ENCODE measurements around the gene DUSP28. TPM values are rescaled to one million over a fixed set of nuclear protein-coding genes. Genes with fewer than 3 reads are reported as not detected.

DUSP28 gene
- total and polyA plus RNA-seq, 5 donors: 9.6 to 14.9 (median 11.1) TPM

- H3K4me3 ChIP-seq (ENCODE audit: low read length): no peak overlapping the region
- ATAC-seq (no peak), DNase-seq (peak in 1 of 3 donors; percentile 8)
- peaks cover 6% of the 10 kb centered on the region for H3K4me1 ChIP-seq (ENCODE audit: control insufficient read depth, insufficient read depth, low read length)
- intact Hi-C loops (cut with DNase I): no loop called here
- H3K27me3 ChIP-seq (ENCODE audit: control insufficient read depth, insufficient read depth): no peaks in the 10 kb centered on the region
- H3K27ac ChIP-seq (ENCODE audit: low read length): no peak overlapping the region
- 83% methylated on average over 6 of the region's 6 CpGs for WGBS
- no peaks in the 10 kb centered on the region for H3K9me3 ChIP-seq (ENCODE audit: control insufficient read depth, low read length)
Measured at GRCh38 chr2:240591226-240591625, 31.1 kb downstream of the DUSP28 start.

GRCh38 chr2:240591784-240592183, 31.6 kb downstream of the DUSP28 start:
- no peaks in the 10 kb centered on the region for H3K9me3 ChIP-seq (ENCODE audit: control insufficient read depth, low read length)
- H3K4me1 ChIP-seq (ENCODE audit: control insufficient read depth, insufficient read depth, low read length): peaks cover 6% of the 10 kb centered on the region
- no peak overlapping the region for H3K27ac ChIP-seq (ENCODE audit: low read length)
- intact Hi-C loops (cut with DNase I): no loop called here
- DNase-seq (peak in 1 of 3 donors; percentile 26), ATAC-seq (no peak)
- 94% methylated on average over 13 of the region's 13 CpGs for WGBS
- no peak overlapping the region for H3K4me3 ChIP-seq (ENCODE audit: low read length)
- H3K27me3 ChIP-seq (ENCODE audit: control insufficient read depth, insufficient read depth): no peaks in the 10 kb centered on the region

GRCh38 chr2:240593026-240593702, 33.0 kb downstream of the DUSP28 start:
- WGBS: 84% methylated on average over 20 of the region's 20 CpGs
- ATAC-seq (peak in 1 of 2 donors; percentile 5), DNase-seq (peak; percentile 17 to 76 (median 60))
- H3K27me3 ChIP-seq (ENCODE audit: control insufficient read depth, insufficient read depth): no peaks in the 10 kb centered on the region
- H3K4me3 ChIP-seq (ENCODE audit: low read length): no peak overlapping the region
- no peaks in the 10 kb centered on the region for H3K4me1 ChIP-seq (ENCODE audit: control insufficient read depth, insufficient read depth, low read length)
- intact Hi-C loops (cut with DNase I): no loop called here
- peak overlapping the region; percentile 4 for H3K27ac ChIP-seq (ENCODE audit: low read length)
- H3K9me3 ChIP-seq (ENCODE audit: control insufficient read depth, low read length): no peaks in the 10 kb centered on the region

GRCh38 chr2:240593703-240594451, 33.7 kb downstream of the DUSP28 start:
- Histone ChIP-seq H3K27me3 (ENCODE audit: control insufficient read depth, insufficient read depth) (no peaks in the 10 kb centered on the region), H3K9me3 (ENCODE audit: control insufficient read depth, low read length) (no peaks in the 10 kb centered on the region), H3K4me1 (ENCODE audit: control insufficient read depth, insufficient read depth, low read length) (no peaks in the 10 kb centered on the region), H3K27ac (ENCODE audit: low read length) (peak overlapping the region; percentile 27), H3K4me3 (ENCODE audit: low read length) (no peak overlapping the region)
- DNase-seq (peak; percentile 20 to 83 (median 79)), ATAC-seq (peak; percentile 43 to 53)
- intact Hi-C loops (cut with DNase I): no loop called here
- WGBS: 63% methylated on average over 19 of the region's 19 CpGs

GRCh38 chr2:240594511-240595380, 34.6 kb downstream of the DUSP28 start:
- ATAC-seq: no peak

GRCh38 chr2:240595381-240596079, 35.4 kb downstream of the DUSP28 start:
- no peak overlapping the region for H3K4me3 ChIP-seq (ENCODE audit: low read length)
- 57% methylated on average over 18 of the region's 18 CpGs for WGBS
- no peaks in the 10 kb centered on the region for H3K9me3 ChIP-seq (ENCODE audit: control insufficient read depth, low read length)
- no peaks in the 10 kb centered on the region for H3K4me1 ChIP-seq (ENCODE audit: control insufficient read depth, insufficient read depth, low read length)
- intact Hi-C loops (cut with DNase I): no loop called here
- H3K27ac ChIP-seq (ENCODE audit: low read length): peak overlapping the region; percentile 48
- ATAC-seq (peak in 1 of 2 donors; percentile 0), DNase-seq (peak; percentile 17 to 58 (median 50))
- H3K27me3 ChIP-seq (ENCODE audit: control insufficient read depth, insufficient read depth): no peaks in the 10 kb centered on the region

More at GRCh38 chr2:240594511-240595380, 34.6 kb downstream of the DUSP28 start:
- no peaks in the 10 kb centered on the region for H3K4me1 ChIP-seq (ENCODE audit: control insufficient read depth, insufficient read depth, low read length)
- no peaks in the 10 kb centered on the region for H3K9me3 ChIP-seq (ENCODE audit: control insufficient read depth, low read length)
- intact Hi-C loops (cut with DNase I): no loop called here
- no peak overlapping the region for H3K4me3 ChIP-seq (ENCODE audit: low read length)
- peak overlapping the region; percentile 27 for H3K27ac ChIP-seq (ENCODE audit: low read length)
- 77% methylated on average over 34 of the region's 34 CpGs for WGBS
- DNase-seq: peak; percentile 23 to 67 (median 51)
- H3K27me3 ChIP-seq (ENCODE audit: control insufficient read depth, insufficient read depth): no peaks in the 10 kb centered on the region

GRCh38 chr2:240596080-240596460, 35.9 kb downstream of the DUSP28 start:
- ATAC-seq (peak; percentile 2 to 27), DNase-seq (peak; percentile 18 to 76 (median 65))
- Histone ChIP-seq H3K27ac (ENCODE audit: low read length) (peak overlapping the region; percentile 48), H3K4me1 (ENCODE audit: control insufficient read depth, insufficient read depth, low read length) (no peaks in the 10 kb centered on the region), H3K9me3 (ENCODE audit: control insufficient read depth, low read length) (no peaks in the 10 kb centered on the region), H3K27me3 (ENCODE audit: control insufficient read depth, insufficient read depth) (no peaks in the 10 kb centered on the region), H3K4me3 (ENCODE audit: low read length) (no peak overlapping the region)
- 71% methylated on average over 17 of the region's 17 CpGs for WGBS
- intact Hi-C loops (cut with DNase I): no loop called here

- Histone ChIP-seq H3K27ac (ENCODE audit: low read length) (peak overlapping the region; percentile 48), H3K27me3 (ENCODE audit: control insufficient read depth, insufficient read depth) (no peaks in the 10 kb centered on the region), H3K4me1 (ENCODE audit: control insufficient read depth, insufficient read depth, low read length) (no peaks in the 10 kb centered on the region), H3K4me3 (ENCODE audit: low read length) (no peak overlapping the region), H3K9me3 (ENCODE audit: control insufficient read depth, low read length) (no peaks in the 10 kb centered on the region)
- ATAC-seq (peak; percentile 44 to 58), DNase-seq (peak; percentile 73 to 89 (median 85))
- intact Hi-C loops (cut with DNase I): no loop called here
- WGBS: 61% methylated on average over 23 of the region's 23 CpGs
Measured at GRCh38 chr2:240596491-240596931, 36.4 kb downstream of the DUSP28 start.

GRCh38 chr2:240597054-240597418, 36.9 kb downstream of the DUSP28 start:
- no peak for ATAC-seq
- intact Hi-C loops (cut with DNase I): no loop called here
- DNase-seq: peak in 2 of 3 donors; percentile 11 to 60
- H3K4me3 ChIP-seq (ENCODE audit: low read length): no peak overlapping the region
- no peaks in the 10 kb centered on the region for H3K27me3 ChIP-seq (ENCODE audit: control insufficient read depth, insufficient read depth)
- no peak overlapping the region for H3K27ac ChIP-seq (ENCODE audit: low read length)
- no peaks in the 10 kb centered on the region for H3K4me1 ChIP-seq (ENCODE audit: control insufficient read depth, insufficient read depth, low read length)
- no peaks in the 10 kb centered on the region for H3K9me3 ChIP-seq (ENCODE audit: control insufficient read depth, low read length)
- 68% methylated on average over 10 of the region's 10 CpGs for WGBS

GRCh38 chr2:240597419-240598181, 37.4 kb downstream of the DUSP28 start:
- ATAC-seq: no peak
- no peaks in the 10 kb centered on the region for H3K4me1 ChIP-seq (ENCODE audit: control insufficient read depth, insufficient read depth, low read length)
- WGBS: 88% methylated on average over 22 of the region's 22 CpGs
- peak in 1 of 3 donors; percentile 49 for DNase-seq
- no peaks in the 10 kb centered on the region for H3K9me3 ChIP-seq (ENCODE audit: control insufficient read depth, low read length)
- H3K27me3 ChIP-seq (ENCODE audit: control insufficient read depth, insufficient read depth): no peaks in the 10 kb centered on the region
- intact Hi-C loops (cut with DNase I): no loop called here
- no peak overlapping the region for H3K4me3 ChIP-seq (ENCODE audit: low read length)
- no peak overlapping the region for H3K27ac ChIP-seq (ENCODE audit: low read length)
